H1 (cell line): Measurements from ENCODE around the gene CCDC51. TPM values are rescaled to one million over a fixed set of nuclear protein-coding genes. Genes with fewer than 3 reads are reported as not detected.
A peak's percentile ranks its signal among the peaks of the same experiment; 100 is the strongest.

Source experiments
- BRCA1 ChIP-seq: IDR thresholded peaks from 2 replicates; pipeline ENCODE4 v1.6.1; 2012; ENCODE audit warnings: low read depth, low read length, improper control_type of control experiment
- CEBPB ChIP-seq: IDR thresholded peaks from 2 replicates; pipeline ENCODE4 v1.6.1; 2012; ENCODE audit warnings: low read depth, low read length
- CHD7 ChIP-seq: fragments of 300-600 bp; sonication (generic); IDR thresholded peaks from 2 replicates; pipeline ENCODE4 v1.7.1; 2012; ENCODE audit warnings: low read length, moderate library complexity, mild to moderate bottlenecking, inconsistent platforms; ENCODE audit not compliant: insufficient replicate concordance
- KDM5A ChIP-seq: fragments of 200-600 bp; IDR thresholded peaks from 2 replicates; pipeline ENCODE4 v1.7.1; 2012; ENCODE audit warnings: mild to moderate bottlenecking, low read length, inconsistent platforms, mixed read lengths
- MAX ChIP-seq: IDR thresholded peaks from 2 replicates; pipeline ENCODE4 v1.6.1; 2012; ENCODE audit warnings: inconsistent platforms
- POLR2A ChIP-seq, 2 experiments: IDR thresholded peaks; 1 replicate in 1 of 2; 2 replicates in 1 of 2; pipeline ENCODE4 v1.6.1; 2011; ENCODE audit warnings: low read depth in 2 of 2, low read length in 2 of 2, mild to moderate bottlenecking in 2 of 2; ENCODE audit errors: control extremely low read depth in 1 of 2
- RNF2 ChIP-seq: fragments of 200-900, 300-1000 bp; sonication (generic); IDR thresholded peaks from 2 replicates; pipeline ENCODE4 v1.7.1; 2016; ENCODE audit warnings: borderline replicate concordance, low read depth, mild to moderate bottlenecking, antibody characterized with exemption, low read length; ENCODE audit not compliant: poor library complexity, severe bottlenecking; ENCODE audit errors: missing control alignments
- SIX5 ChIP-seq: IDR thresholded peaks from 2 replicates; pipeline ENCODE4 v1.6.1; 2011; ENCODE audit warnings: mild to moderate bottlenecking, low read depth, low read length
- SRF ChIP-seq: IDR thresholded peaks from 2 replicates; pipeline ENCODE4 v1.6.1; 2011; ENCODE audit warnings: mild to moderate bottlenecking, low read depth, low read length, moderate library complexity
- TBP ChIP-seq: IDR thresholded peaks from 2 replicates; pipeline ENCODE4 v1.6.1; 2011; ENCODE audit warnings: low read depth, low read length, improper control_type of control experiment
- TEAD4 ChIP-seq: IDR thresholded peaks from 2 replicates; pipeline ENCODE4 v1.6.1; 2012; ENCODE audit warnings: low read depth, low read length, inconsistent platforms, mixed read lengths
- polyA plus RNA-seq, 7 experiments: library from polyadenylated mRNA; depleted of rRNA in 3 of 7; stranded (reverse) in 5 of 7; unstranded in 2 of 7; fragments of >200 nt in 5 of 7; fragments of 200-250 nt in 2 of 7; gene quantifications; 1 replicate in 5 of 7; 2 replicates in 1 of 7; 4 replicates in 1 of 7; pipeline versions ENCODE4 v1.2.1 to v1.2.3, GENCODE V29; 2011 to 2013; ENCODE audit warnings: missing spikeins in 2 of 7, mixed read lengths in 2 of 7
- total RNA-seq: library from RNA; stranded (reverse); fragmentation: NEBNext Ultra II Directional; extraction: Animal tissue kit (Norgen Biotek cat#: 25700); gene quantifications from 2 replicates; pipeline ENCODE4 v1.2.1, GENCODE V29; 2021

CCDC51 gene
- total and polyA plus RNA-seq, 2 of the 8 experiments (the other 6 are each of a cell fraction or from before 2014, with no cell fraction given) = 21.3 to 21.4 TPM

- TF ChIP-seq CHD7 (no peak), CEBPB (peak; percentile 94), SIX5 (peak; percentile 52), RNF2 (no peak), MAX (peak; percentile 52; the same call in 1 of the 2 replicates), SRF (no peak), POLR2A (IDR thresholded peaks at IDR 0.05; ENCODE audit: control extremely low read depth in 1 of 2, low read depth in 2 of 2, low read length in 2 of 2) (no peak), TEAD4 (no peak), KDM5A (no peak), TBP (peak; percentile 20; the same call in 1 of the 2 replicates), BRCA1 (no peak)
Measured at GRCh38 chr3:48429960-48430707, 9.8 kb downstream of the CCDC51 start, which contains the start of gene PLXNB1 (continued).
